ENCODE measurements around the gene TEX44.

The TEX44 gene

DNA sequence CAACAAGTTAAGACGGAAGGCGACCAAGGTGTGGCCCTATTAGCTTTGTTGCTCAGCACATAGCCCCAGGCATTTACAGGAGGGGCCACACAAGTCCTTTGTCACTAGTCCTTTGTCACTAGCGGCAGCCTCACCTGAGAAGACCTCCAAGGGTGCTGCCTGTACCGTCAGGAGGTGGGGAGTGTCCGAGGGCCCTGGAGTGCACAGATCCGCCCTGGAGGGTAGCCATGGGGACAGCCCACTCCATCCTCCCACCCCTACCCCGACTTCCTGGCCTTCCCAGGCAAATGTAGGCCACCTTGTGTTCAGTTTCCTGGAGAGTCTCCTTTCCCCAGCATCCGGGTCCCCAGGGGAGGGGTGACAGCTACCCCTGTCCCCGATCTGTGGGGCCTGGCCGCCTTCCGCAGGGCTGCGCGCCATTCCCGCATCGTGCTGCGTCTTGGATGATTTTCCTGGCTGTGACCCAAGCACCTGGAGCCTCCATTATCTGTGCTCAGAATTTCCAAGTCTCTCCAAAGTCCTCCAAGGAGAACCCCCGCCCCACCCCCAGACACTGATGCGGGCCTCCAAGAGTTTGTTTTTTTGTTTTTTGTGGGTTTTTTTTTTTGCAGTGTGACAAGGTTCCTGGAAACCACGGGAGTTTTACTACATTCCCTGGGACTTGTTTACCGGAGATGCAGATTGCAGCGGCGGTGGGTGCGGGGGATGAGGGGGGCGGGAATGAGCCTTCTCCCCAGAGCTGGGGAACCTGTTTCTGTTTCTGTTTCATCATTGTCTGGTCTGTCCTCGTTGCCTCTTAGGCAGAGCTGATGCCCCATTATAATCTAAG is 28.6 kb downstream of the TEX44 start:
- H3K27me3 Mint-ChIP-seq (ENCODE audit: low read depth, poor library complexity), result peaks cover 8% of the 10 kb centered on the region
- no peaks in the 10 kb centered on the region for H3K9me3 Mint-ChIP-seq
- no peak for DNase-seq
- peak overlapping the region; percentile 55 for H3K27ac Mint-ChIP-seq
- peak overlapping the region; percentile 52 for H3K4me3 Mint-ChIP-seq
- peaks cover 54% of the 10 kb centered on the region for H3K4me1 Mint-ChIP-seq
- TF ChIP-seq, protein P1, sequence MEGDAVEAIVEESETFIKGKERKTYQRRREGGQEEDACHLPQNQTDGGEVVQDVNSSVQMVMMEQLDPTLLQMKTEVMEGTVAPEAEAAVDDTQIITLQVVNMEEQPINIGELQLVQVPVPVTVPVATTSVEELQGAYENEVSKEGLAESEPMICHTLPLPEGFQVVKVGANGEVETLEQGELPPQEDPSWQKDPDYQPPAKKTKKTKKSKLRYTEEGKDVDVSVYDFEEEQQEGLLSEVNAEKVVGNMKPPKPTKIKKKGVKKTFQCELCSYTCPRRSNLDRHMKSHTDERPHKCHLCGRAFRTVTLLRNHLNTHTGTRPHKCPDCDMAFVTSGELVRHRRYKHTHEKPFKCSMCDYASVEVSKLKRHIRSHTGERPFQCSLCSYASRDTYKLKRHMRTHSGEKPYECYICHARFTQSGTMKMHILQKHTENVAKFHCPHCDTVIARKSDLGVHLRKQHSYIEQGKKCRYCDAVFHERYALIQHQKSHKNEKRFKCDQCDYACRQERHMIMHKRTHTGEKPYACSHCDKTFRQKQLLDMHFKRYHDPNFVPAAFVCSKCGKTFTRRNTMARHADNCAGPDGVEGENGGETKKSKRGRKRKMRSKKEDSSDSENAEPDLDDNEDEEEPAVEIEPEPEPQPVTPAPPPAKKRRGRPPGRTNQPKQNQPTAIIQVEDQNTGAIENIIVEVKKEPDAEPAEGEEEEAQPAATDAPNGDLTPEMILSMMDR (IDR thresholded peaks at IDR 0.05), result no peak
- no peaks in the 10 kb centered on the region for H3K36me3 Mint-ChIP-seq (ENCODE audit: low read depth)

DNA sequence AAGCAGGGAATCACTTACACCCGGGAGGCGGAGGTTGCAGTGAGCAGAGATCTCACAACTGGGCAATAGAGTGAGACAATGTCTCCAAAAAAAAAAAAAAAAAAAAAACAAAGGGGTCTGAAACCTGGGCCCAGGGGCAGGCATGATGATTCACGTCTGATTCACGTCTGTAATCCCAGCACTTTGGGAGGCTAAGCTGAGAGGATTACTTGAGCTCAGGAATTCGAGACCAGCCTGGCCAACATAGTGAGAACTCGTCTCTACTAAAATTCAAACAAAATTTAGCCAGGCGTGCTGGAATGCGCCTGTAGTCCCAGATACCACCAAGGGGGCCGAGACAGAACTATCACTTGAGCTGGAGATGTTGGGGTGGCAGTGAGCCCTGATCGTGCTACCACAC is 30.3 kb downstream of the TEX44 start:
- peaks cover 45% of the 10 kb centered on the region for H3K4me1 Mint-ChIP-seq
- no peak for DNase-seq
- no peak overlapping the region for H3K4me3 Mint-ChIP-seq
- no peak overlapping the region for H3K27ac Mint-ChIP-seq
- peaks cover 8% of the 10 kb centered on the region for H3K27me3 Mint-ChIP-seq (ENCODE audit: low read depth, poor library complexity)
- no peaks in the 10 kb centered on the region for H3K36me3 Mint-ChIP-seq (ENCODE audit: low read depth)
- no peaks in the 10 kb centered on the region for H3K9me3 Mint-ChIP-seq
- TF ChIP-seq, protein P1 (IDR thresholded peaks at IDR 0.05), result no peak

DNA sequence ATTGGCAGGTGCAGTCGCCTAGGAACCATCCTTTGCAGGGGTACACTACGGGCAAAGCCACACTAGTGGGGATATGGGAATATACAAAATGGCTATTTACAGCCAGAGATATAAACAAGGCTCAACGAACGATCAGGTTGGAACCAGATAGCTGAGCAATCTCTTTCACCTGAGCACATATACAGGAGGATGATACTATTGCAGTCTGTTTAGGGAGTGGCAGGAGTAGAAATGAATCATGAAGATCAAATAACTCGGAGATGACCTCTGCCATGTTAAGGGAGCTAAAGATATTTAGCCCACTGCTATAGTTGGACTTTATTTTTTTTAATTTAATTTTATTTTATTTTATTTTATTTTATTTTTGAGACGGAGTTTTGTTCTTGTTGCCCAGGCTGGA is 33.8 kb downstream of the TEX44 start:
- Mint-ChIP-seq H3K27ac (no peak overlapping the region), H3K36me3 (ENCODE audit: low read depth) (no peaks in the 10 kb centered on the region), H3K4me1 (peaks cover 32% of the 10 kb centered on the region), H3K4me3 (no peak overlapping the region), H3K9me3 (no peaks in the 10 kb centered on the region), H3K27me3 (ENCODE audit: low read depth, poor library complexity) (peaks cover 12% of the 10 kb centered on the region)
- no peak for DNase-seq
- TF ChIP-seq, protein P1 (IDR thresholded peaks at IDR 0.05), result no peak

DNA sequence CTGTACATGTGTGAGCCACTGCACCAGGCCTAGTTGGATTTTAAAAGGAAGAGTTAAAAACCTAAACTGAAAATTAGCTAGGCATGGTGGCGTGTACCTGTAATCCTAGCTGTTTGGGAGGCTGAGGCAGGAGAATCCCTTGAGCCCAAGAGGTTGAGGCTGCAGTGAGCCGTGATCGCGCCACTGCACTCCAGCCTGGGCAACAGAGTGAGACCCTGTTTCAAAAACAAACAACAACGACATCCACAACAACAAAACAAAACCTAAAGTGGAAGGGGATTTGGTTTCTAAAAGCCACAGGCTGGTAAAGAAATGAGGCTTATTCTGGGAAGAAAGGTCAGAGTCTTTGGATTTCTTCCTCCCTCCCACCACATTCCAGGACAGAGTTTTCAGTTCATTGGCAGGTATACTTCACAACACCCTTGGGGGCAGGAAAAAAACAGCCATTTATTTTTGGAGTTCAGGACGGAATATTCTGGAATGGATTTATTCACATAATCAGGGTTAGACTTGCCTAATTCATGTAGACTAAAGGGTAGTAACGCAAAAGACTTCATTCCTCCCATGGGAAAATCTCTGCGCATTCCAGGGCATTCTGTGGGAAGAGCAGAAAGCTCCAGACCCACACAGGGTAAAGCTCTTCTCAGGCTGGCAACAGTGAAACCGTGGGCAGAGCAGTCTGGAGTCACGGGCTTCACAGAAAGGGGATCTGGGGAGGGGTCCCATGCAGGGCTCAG is 34.9 kb downstream of the TEX44 start:
- Mint-ChIP-seq H3K27me3 (ENCODE audit: low read depth, poor library complexity) (peaks cover 10% of the 10 kb centered on the region), H3K27ac (peak overlapping the region; percentile 94), H3K4me1 (peaks cover 30% of the 10 kb centered on the region), H3K4me3 (no peak overlapping the region), H3K36me3 (ENCODE audit: low read depth) (no peaks in the 10 kb centered on the region), H3K9me3 (no peaks in the 10 kb centered on the region)
- DNase-seq, result no peak
- TF ChIP-seq, protein P1 (IDR thresholded peaks at IDR 0.05), result no peak

DNA sequence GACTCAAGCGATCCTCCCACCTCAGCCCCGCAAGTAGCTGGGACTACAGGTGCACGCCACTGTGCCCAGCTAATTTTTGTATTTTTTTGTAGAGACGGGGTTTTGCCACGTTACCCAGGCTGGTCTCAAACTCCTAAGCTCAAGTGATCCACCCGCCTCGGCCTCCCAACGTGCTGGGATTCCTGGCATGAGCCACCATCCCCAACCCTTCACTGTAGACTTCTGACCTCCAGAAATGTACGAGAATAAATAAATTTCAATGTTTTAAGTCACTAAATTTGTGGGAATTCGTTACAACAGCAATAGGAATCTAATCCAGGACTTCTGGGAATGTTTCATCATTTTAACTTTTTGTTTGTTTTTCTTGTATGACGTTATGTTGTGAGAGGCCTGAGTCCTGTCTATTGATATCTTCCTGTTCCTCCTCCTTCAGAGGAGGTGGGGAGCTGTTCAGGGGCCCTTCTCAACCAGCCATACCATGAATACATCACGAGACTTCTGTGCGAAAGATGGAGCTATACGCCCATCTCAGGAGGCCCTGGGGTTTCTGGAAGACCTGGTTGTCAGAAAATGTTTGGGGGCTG is 40.0 kb downstream of the TEX44 start:
- Mint-ChIP-seq H3K27ac (peak overlapping the region; percentile 8), H3K27me3 (ENCODE audit: low read depth, poor library complexity) (peaks cover 7% of the 10 kb centered on the region), H3K4me1 (peaks cover 37% of the 10 kb centered on the region), H3K4me3 (no peak overlapping the region), H3K36me3 (ENCODE audit: low read depth) (no peaks in the 10 kb centered on the region), H3K9me3 (no peaks in the 10 kb centered on the region)
- no peak for DNase-seq
- TF ChIP-seq, protein P1 (IDR thresholded peaks at IDR 0.05), result no peak

Data from nephron progenitor cell (in vitro differentiated cells).